NCI-H748 (cell line): ENCODE measurements around the gene TNS3.

Experiments used
- DNase-seq: peaks from one replicate; lab custom pipeline; 2025; ENCODE audit not compliant: unreplicated experiment; lab: John Stamatoyannopoulos, UW

The TNS3 gene

DNA sequence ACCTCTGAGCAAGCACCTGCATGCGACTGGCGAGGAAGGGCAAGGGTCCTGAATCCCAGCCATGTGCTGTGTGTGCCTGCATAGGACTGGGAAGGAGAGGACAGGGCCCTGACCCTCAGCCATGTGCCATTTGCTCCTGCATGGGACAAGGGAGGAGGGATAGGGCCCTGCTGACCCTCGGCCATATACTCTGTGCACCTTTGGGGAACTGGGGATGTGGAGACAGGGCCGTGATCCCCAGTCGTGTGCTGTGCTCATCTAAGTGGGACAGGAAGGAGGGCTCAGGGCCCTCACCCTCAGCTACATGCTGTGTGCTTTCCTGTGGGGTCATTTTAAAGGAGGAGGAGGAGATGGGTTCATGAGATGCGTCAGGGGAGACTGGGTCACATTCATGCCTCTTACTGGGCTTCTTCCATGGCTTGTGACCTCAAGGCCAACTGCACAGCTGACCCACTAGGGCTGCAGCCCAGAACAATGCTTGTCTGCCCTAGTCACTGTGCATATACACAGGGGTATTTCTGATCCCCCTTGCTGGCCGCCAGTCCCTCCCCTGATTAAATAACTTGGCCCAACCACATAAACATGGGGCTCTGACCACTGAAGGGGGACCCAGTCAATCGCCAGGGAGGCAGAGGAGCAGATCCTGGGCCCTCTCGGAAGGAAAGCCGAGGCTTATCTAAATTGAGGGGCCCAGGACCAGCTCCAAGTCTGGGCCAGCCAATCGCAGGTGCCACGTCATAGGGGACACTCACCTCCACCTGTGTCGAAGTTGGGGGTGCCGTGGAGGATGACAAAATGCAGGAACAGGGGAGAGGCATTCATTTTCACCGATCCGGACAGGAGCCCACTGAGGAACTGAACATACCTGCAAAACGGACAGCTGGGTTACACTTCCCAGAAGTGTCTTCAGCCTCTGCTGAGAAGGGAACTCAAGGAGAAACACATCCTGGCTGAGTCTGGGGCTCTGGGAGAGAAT is 167.3 kb downstream of the TNS3 start:
- no peak for DNase-seq

GRCh38 chr7:47413526-47414341 is 168.2 kb downstream of the TNS3 start:
- no peak for DNase-seq

GRCh38 chr7:47411901-47412300 is 170.0 kb downstream of the TNS3 start:
- DNase-seq = no peak

GRCh38 chr7:47411281-47411869 is 170.5 kb downstream of the TNS3 start:
- no peak for DNase-seq

DNA sequence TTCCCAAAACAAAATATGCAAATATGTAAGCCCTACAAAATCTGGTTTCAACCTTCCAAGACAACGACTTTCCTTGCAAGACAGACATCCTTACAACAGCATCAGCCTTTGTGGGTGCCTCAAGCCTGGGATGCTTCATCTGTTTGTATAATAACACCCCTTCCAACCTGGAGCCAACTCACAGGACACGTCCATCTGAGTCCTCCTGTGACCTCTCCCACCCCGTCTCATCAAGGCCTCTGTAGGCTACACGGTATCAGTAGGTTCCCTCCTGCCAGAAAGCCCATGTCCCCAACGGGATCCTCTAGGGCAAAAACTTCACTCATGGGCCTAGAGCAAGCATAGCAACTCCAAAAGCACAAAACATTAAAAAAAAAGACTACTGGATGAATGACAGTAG is 173.2 kb downstream of the TNS3 start:
- DNase-seq = no peak

DNA sequence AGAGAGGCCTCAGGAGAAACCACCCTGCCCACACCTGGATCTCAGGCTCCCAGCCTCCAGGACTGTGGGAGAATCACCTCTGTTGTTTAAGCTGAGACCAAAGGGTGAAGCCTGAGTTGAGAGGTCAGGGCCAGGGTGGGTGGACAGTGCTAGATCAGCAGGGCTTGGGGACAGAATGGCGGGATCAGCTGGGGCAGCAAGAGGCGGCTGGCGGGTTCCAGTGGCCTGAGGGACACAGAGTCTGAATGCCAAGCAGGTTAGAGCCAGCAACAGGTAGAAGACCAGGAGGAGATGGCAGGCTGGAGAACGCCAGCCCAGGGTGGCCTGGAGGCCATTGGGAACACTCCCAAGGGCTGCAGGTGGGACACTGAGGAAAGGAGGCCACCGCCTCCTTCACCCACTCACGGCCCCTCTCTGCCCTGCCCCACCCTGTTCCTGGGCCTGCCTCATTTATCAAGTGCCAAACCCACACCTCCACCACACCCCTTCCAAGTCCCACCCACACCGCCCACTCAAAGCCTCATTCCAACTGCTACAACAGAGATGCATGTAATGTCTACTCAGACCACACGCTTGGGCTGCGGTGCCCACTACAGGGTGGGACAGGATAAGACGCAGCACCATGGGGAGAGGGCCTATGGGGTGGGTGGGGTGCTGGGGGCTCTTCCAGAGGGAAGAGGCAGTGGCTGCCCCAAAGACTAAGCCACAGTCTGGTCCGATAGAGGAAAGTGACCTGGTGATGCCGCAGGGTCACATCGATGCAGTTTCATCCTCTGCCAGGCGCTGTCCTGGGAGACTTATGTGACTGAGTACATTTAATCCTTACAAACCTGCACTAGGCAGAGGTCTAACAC is 173.9 kb downstream of the TNS3 start:
- no peak for DNase-seq

- no peak for DNase-seq
Measured at GRCh38 chr7:47407136-47407535, 174.8 kb downstream of the TNS3 start.

GRCh38 chr7:47406801-47407129 is 175.1 kb downstream of the TNS3 start:
- DNase-seq = no peak

GRCh38 chr7:47405921-47406800 is 175.8 kb downstream of the TNS3 start:
- peak; percentile 27 for DNase-seq

- DNase-seq = no peak
Measured at GRCh38 chr7:47405286-47405904, 176.5 kb downstream of the TNS3 start.

- DNase-seq = no peak
Measured at GRCh38 chr7:47404010-47404409, 177.9 kb downstream of the TNS3 start.

DNA sequence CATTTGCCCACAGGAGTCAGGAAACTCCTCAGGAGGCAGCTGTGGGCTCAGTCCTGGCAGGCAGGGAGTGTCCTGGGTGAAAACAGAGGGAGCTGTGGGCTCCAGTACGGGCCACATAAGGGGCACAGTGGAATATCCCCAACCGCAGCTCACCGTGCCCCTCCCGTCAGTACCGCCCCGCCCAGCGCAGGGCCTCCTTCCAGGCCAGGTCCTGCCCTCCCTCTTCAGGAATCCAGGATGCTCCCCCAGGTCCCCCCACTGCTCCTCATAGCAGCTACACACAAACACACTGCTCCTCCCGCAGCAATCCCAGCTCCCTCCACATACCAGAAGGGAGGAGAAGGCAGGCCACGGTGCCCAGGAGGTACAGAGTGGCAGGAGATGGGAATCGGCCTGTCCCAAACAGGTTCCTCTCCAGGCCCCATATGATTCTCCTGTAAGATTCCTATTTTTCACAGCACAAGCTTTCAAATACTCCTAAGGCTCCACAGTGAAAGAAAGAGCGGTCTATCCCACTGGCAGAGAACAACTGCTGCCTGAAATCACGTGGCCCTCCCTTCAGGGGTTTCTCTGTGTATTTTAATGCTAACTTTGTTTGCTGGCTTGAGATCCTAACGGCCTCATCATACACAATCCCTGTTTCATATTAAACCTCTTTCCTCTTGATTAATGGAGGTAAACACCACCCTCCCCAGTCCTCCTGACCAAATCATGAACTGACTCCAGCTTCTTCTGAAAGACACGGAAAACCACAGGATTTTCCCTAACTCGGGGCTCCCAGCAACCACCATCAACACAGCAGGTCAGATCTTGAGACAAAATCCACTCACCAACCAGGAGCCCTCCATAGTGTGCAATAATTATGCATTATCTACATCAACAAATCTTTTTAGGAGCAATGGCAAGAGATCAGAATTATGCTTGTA is 178.7 kb downstream of the TNS3 start:
- no peak for DNase-seq

- no peak for DNase-seq
Measured at GRCh38 chr7:47401611-47402570, 180.0 kb downstream of the TNS3 start.

GRCh38 chr7:47400741-47401206 is 181.1 kb downstream of the TNS3 start:
- peak; percentile 15 for DNase-seq

DNA sequence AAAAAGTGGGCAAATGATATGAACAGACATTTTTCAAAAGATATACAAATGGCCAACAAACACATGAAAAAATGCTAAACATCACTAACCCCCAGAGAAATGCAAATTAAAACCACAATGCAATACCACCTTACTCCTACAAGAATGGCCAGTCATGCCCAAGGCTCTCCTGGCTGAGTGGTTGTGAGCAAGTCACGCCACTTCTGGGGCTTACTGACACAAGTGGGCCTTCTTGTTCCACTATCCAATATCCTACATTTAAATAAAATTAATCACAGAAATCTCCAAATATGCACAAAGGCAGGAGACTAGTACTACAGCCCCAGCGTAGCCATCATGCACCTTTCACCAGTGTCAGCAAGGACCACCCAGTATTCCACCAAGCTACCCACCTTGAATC is 181.9 kb downstream of the TNS3 start:
- no peak for DNase-seq

DNA sequence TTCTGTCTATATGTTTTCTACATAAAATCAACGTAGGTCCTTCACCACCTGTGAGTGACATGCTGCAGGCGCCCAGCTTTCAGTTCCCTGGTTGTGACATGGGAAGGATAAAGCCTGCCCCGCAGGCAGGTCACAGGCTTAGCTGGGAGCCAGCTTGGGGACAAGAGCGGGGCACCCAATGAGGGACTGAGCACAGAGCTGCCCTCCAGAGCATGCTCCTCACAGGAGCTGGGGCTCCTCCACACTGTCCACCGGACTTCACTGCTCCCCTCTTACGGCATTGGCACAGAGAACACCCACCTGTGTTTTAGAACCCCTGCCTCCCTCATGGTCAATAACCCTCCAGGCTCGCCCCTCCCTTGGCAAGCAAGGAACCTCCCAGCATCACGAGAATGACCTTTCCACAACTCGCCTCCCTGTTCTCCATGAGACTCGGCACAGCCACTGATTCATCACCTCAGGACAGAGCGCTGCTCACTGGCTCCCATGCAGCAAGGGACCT is 187.1 kb downstream of the TNS3 start:
- DNase-seq = no peak

- no peak for DNase-seq
Measured at GRCh38 chr7:47394216-47394615, 187.7 kb downstream of the TNS3 start.
